ENCODE results near the gene GPX2. TPM values are rescaled to one million over a fixed set of nuclear protein-coding genes. Genes with fewer than 3 reads are reported as not detected.

The GPX2 gene
- total RNA-seq: 1 to 10 TPM; 2.6 to 3.7 TPM
- 0.78 TPM for polyA plus RNA-seq (2013, experiment 1 of 2)
- 1.3 TPM for polyA plus RNA-seq (2013, experiment 2 of 2)
- long read RNA-seq, experiment 1, partial matches to known transcripts: 0 of 1 reads
- long read RNA-seq, experiment 1, other reads (novel, unspliced or antisense): 0 of 1 reads
- long read RNA-seq, experiment 2, partial matches to known transcripts: 0 of 1 reads
- long read RNA-seq, experiment 2, other reads (novel, unspliced or antisense): 0 of 1 reads
- long read RNA-seq, experiment 3, partial matches to known transcripts: 0 of 4 reads
- long read RNA-seq, experiment 3, other reads (novel, unspliced or antisense): 3 of 4 reads
- long read RNA-seq, experiment 4, partial matches to known transcripts: 0 of 4 reads
- long read RNA-seq, experiment 4, other reads (novel, unspliced or antisense): 0 of 4 reads

GRCh38 chr14:64942531-64943111 is at the start of gene GPX2:
TSS of gene GPX2 (minus strand) at chr14:64942745. CDS start at chr14:64942726, 19 bp downstream.
- H3K36me3 Mint-ChIP-seq (ENCODE audit: low read depth): peaks cover 38% of the 10 kb centered on the region
- peak within 1 kb of the TSS; percentile 86 for H3K27ac Mint-ChIP-seq

GRCh38 chr14:64990939-64991338 is 48.4 kb upstream of the GPX2 start:
- Histone ChIP-seq H3K9me3 (ENCODE audit: control insufficient read depth, low read length) (no peaks in the 10 kb centered on the region), H3K27me3 (ENCODE audit: control insufficient read depth, insufficient read depth, low read length, poor library complexity, severe bottlenecking) (peaks cover 5% of the 10 kb centered on the region), H3K36me3 (ENCODE audit: control insufficient read depth, insufficient read depth, low read length) (no peaks in the 10 kb centered on the region), H3K4me1 (ENCODE audit: control insufficient read depth, insufficient read depth, low read length) (no peaks in the 10 kb centered on the region), H3K9ac (ENCODE audit: extremely low read depth, low read length, poor library complexity, severe bottlenecking) (no peak overlapping the region), H3K4me3 (ENCODE audit: low read length) (no peak overlapping the region), H3K27ac (ENCODE audit: low read depth, low read length) (no peak overlapping the region)
- no peaks in the 10 kb centered on the region for H3K9me3 Mint-ChIP-seq
- no peaks in the 10 kb centered on the region for H3K36me3 Mint-ChIP-seq (ENCODE audit: low read depth)
- no peak for TF ChIP-seq CTCF (conservative IDR thresholded peaks at IDR 0.05)
- no peak overlapping the region for H3K27ac Mint-ChIP-seq
- DNase-seq: no peak
- H3K27me3 Mint-ChIP-seq (ENCODE audit: insufficient read depth): peaks cover 6% of the 10 kb centered on the region
- H3K4me1 Mint-ChIP-seq: peaks cover 7% of the 10 kb centered on the region
- 94 to 100% methylated on average over 2 to 4 of the region's 4 CpGs for WGBS, 2 experiments (ENCODE audit: insufficient coverage in 1 of 2, insufficient read length in 1 of 2)
- no peak overlapping the region for H3K4me3 Mint-ChIP-seq

More at GRCh38 chr14:64942531-64943111, at the start of gene GPX2:
- no peaks in the 10 kb centered on the region for H3K27me3 ChIP-seq (ENCODE audit: control insufficient read depth, insufficient read depth, low read length, poor library complexity, severe bottlenecking)
- DNase-seq: peak; percentile 70
- no peak within 1 kb of the TSS for H3K9ac ChIP-seq (ENCODE audit: extremely low read depth, low read length, poor library complexity, severe bottlenecking)
- 84 to 88% methylated on average over 6 to 13 of the region's 13 CpGs for WGBS, 2 experiments (ENCODE audit: insufficient coverage in 1 of 2, insufficient read length in 1 of 2)
- Mint-ChIP-seq H3K9me3 (no peaks in the 10 kb centered on the region), H3K4me1 (peaks cover 37% of the 10 kb centered on the region), H3K27me3 (ENCODE audit: insufficient read depth) (peaks cover 2% of the 10 kb centered on the region), H3K4me3 (no peak within 1 kb of the TSS)
- no peak within 1 kb of the TSS for H3K4me3 ChIP-seq (ENCODE audit: low read length)
- H3K36me3 ChIP-seq (ENCODE audit: control insufficient read depth, insufficient read depth, low read length): no peaks in the 10 kb centered on the region
- H3K4me1 ChIP-seq (ENCODE audit: control insufficient read depth, insufficient read depth, low read length): peaks cover 4% of the 10 kb centered on the region
- peak within 1 kb of the TSS; percentile 72 for H3K27ac ChIP-seq (ENCODE audit: low read depth, low read length)
- no peak for TF ChIP-seq CTCF (conservative IDR thresholded peaks at IDR 0.05)
- H3K9me3 ChIP-seq (ENCODE audit: control insufficient read depth, low read length): no peaks in the 10 kb centered on the region

GRCh38 chr14:64990296-64990695 is 47.8 kb upstream of the GPX2 start:
- Histone ChIP-seq H3K36me3 (ENCODE audit: control insufficient read depth, insufficient read depth, low read length) (no peaks in the 10 kb centered on the region), H3K27me3 (ENCODE audit: control insufficient read depth, insufficient read depth, low read length, poor library complexity, severe bottlenecking) (peaks cover 11% of the 10 kb centered on the region), H3K27ac (ENCODE audit: low read depth, low read length) (no peak overlapping the region), H3K9me3 (ENCODE audit: control insufficient read depth, low read length) (no peaks in the 10 kb centered on the region), H3K4me1 (ENCODE audit: control insufficient read depth, insufficient read depth, low read length) (no peaks in the 10 kb centered on the region), H3K4me3 (ENCODE audit: low read length) (no peak overlapping the region), H3K9ac (ENCODE audit: extremely low read depth, low read length, poor library complexity, severe bottlenecking) (no peak overlapping the region)
- no peak for DNase-seq
- H3K4me3 Mint-ChIP-seq: no peak overlapping the region
- no peak for TF ChIP-seq CTCF (conservative IDR thresholded peaks at IDR 0.05)
- peaks cover 7% of the 10 kb centered on the region for H3K4me1 Mint-ChIP-seq
- H3K9me3 Mint-ChIP-seq: no peaks in the 10 kb centered on the region
- H3K36me3 Mint-ChIP-seq (ENCODE audit: low read depth): no peaks in the 10 kb centered on the region
- WGBS, 2 experiments (ENCODE audit: insufficient coverage in 1 of 2, insufficient read length in 1 of 2): 89 to 91% methylated on average over 1 to 3 of the region's 3 CpGs
- H3K27me3 Mint-ChIP-seq (ENCODE audit: insufficient read depth): peaks cover 13% of the 10 kb centered on the region
- H3K27ac Mint-ChIP-seq: no peak overlapping the region

Measured in endodermal cell (in vitro differentiated cells).